DOHH2 (cell line): ENCODE data around the gene GREM2.

Experiments used
- EZH2phosphoT487 ChIP-seq: fragments of 200-600 bp; sonication (generic); IDR thresholded peaks from 2 replicates; pipeline ENCODE4 v1.6.1; 2017; ENCODE audit warnings: borderline replicate concordance, mild to moderate bottlenecking, antibody characterized with exemption, low read length, moderate library complexity, mixed read lengths
- TF ChIP-seq, protein P1 (sequence below): fragments of 200-600 bp; sonication (generic); IDR thresholded peaks from one replicate; pipeline ENCODE4 v1.5.1; 2014; ENCODE audit warnings: antibody characterized with exemption, mild to moderate bottlenecking, low read depth, low read length; ENCODE audit not compliant: poor library complexity, severe bottlenecking

DNA sequence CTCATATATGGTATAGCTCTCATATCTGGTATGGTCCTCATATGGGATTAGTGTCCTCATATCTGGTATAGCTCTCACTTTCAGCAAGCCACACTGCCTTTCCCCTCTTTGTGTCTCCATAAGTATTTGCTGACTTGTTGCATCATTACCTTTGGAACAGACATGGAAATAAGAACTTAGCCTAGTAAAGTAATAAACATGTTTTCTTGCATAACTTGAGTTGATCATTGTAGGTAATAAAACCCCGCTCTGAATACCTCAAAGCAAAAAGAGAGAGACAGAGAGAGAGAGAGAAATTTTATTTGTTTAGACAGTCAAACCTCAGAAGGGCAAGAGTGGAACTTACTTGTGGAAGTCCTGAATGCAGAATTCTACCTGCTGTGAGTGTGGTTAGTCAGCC, 170.3 kb downstream of the GREM2 start:
- TF ChIP-seq, protein P1, sequence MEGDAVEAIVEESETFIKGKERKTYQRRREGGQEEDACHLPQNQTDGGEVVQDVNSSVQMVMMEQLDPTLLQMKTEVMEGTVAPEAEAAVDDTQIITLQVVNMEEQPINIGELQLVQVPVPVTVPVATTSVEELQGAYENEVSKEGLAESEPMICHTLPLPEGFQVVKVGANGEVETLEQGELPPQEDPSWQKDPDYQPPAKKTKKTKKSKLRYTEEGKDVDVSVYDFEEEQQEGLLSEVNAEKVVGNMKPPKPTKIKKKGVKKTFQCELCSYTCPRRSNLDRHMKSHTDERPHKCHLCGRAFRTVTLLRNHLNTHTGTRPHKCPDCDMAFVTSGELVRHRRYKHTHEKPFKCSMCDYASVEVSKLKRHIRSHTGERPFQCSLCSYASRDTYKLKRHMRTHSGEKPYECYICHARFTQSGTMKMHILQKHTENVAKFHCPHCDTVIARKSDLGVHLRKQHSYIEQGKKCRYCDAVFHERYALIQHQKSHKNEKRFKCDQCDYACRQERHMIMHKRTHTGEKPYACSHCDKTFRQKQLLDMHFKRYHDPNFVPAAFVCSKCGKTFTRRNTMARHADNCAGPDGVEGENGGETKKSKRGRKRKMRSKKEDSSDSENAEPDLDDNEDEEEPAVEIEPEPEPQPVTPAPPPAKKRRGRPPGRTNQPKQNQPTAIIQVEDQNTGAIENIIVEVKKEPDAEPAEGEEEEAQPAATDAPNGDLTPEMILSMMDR, result no peak
- no peak for TF ChIP-seq EZH2phosphoT487
